ENCODE measurements around the gene PCSK6. TPM values are rescaled to one million over a fixed set of nuclear protein-coding genes. Genes with fewer than 3 reads are reported as not detected.
"Not testable (repeated sequence)": the region's sequence is repeated elsewhere in the genome, so short reads cannot be mapped to it uniquely, and the experiment has no call there.

The PCSK6 gene
- total RNA-seq, 1 donor from 2014 or later = 2.5 TPM

DNA sequence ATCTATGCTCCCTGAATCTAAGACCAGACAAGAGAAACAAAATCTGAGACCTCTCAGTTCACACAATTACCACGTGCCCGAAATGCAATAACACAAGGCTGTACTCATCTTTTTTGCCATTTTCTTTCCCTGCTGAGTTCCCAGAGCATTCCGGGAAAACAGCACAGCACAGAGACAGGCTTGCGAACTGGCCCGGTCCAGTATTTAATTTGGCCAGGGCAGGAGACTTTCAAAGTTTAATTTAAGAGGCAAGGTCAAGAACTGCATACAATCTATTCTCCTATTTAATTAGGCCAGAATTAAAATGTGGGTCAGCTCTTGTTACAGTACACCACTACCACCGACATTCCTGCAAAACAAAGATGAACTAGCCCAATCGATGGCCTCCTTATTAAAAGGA, 107.0 kb downstream of the PCSK6 start:
- no peak for DNase-seq (ENCODE audit: low read depth)

DNA sequence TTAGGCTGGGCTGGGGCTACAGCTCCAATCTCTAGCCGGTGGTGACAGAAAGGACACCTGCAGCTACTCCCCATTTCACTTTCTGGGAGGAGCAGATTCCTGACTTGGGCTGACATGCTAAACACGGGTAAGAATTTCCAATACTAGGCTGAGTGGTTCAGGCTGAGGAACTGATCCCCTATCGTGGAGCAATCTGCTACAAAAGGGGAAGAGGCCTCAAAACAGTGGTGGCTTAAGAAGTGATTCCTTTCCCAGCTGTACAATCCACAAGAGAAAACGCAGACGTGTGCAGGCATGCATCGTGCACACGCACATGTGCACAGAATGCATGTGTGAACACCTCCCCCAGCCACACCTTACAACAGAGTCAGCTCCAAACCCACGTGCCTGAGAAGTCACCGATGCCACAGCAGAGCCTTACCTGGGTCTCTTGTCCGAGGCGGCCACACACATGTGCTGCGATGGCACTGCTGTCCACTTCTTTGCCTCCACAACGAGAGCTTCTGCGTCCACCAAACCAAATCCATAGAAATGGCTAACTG, 107.8 kb downstream of the PCSK6 start:
- no peak for DNase-seq (ENCODE audit: low read depth)

DNA sequence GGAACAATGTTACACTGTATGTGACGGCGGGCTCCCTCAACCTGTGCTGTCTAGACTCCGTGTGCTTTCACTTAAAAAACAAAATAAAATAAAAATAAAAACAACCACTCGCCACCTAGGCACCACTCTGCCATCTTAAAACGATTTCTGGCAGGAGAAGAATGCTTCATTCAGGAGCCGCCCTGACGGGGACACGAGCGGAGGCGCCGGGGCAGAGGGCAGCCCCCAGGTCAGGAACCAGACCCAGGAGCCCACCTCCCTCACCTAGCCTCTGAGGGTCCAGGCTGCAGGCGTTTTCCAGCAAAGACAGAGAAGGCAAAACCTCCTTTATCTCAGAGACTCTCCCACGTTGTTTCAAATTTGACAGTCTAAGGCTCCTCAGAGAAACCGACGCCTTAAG, 109.4 kb downstream of the PCSK6 start:
- no peak for DNase-seq (ENCODE audit: low read depth)

DNA sequence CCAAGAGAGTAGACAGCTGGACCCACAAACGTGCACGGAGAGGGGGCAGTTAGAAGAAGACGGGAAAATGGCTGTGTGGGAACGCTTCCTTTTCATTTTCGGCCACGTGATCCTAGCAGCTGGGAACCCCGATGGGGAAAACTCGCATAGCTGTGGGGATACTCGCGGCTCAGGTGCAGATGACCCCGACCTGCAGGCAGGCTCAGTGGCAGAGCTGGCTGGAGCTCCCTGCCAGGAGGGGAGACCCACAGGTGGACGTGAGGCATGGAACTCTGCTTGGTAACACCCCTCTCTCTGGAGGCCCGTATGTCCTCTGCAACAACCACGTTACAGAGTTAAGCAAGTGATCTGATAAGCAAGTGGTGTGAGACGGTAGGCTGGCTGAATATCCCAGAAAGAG, 109.9 kb downstream of the PCSK6 start:
- no peak for DNase-seq (ENCODE audit: low read depth)

DNA sequence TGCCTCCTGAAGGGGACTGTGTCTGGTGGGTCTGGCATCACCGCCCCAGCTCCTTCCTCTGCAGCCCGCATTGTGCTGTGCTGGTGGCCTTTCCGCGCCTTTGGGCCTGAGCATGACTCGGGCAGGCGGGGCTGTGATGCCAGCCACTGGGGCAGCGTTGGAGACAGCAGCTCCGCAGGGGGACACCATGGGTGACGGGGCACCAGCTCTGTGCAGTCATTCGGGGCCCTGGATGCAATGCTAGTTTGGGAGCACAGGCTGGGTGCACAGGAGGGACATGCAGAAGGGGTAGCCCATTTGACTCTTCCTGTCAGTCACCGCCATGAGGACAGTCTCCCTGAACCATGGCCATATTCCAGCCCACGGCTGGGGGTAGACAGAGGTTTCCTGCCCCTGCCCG, 110.6 kb downstream of the PCSK6 start:
- no peak for DNase-seq (ENCODE audit: low read depth)

DNA sequence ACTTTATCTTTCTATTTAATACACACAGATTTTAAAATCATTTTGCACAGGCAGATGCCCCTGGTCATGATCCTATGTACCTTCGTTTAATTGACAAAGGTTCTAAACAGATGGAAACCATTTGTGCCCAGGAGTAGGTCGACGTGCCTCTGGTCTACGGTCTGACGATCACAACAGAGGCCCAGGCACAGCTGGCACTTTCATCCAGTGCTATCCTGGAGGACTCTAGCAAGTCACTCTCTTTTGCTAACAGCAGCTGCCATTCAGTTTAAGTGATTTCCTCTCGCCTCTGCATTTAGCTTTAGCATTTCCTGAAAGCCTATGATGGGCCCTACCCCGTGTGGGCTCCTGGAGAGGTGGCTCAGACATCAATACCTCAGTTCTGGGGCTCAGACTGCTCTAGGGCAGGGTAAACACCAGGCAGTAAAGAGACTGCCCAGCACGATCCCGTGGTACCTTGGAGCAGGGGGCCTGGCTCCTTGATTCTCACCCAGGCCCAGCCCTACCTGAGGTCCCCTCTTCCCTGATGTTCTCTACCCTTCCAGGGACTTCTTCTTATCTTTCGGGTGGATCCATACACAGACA, 111.2 kb downstream of the PCSK6 start:
- no peak for DNase-seq (ENCODE audit: low read depth)

DNA sequence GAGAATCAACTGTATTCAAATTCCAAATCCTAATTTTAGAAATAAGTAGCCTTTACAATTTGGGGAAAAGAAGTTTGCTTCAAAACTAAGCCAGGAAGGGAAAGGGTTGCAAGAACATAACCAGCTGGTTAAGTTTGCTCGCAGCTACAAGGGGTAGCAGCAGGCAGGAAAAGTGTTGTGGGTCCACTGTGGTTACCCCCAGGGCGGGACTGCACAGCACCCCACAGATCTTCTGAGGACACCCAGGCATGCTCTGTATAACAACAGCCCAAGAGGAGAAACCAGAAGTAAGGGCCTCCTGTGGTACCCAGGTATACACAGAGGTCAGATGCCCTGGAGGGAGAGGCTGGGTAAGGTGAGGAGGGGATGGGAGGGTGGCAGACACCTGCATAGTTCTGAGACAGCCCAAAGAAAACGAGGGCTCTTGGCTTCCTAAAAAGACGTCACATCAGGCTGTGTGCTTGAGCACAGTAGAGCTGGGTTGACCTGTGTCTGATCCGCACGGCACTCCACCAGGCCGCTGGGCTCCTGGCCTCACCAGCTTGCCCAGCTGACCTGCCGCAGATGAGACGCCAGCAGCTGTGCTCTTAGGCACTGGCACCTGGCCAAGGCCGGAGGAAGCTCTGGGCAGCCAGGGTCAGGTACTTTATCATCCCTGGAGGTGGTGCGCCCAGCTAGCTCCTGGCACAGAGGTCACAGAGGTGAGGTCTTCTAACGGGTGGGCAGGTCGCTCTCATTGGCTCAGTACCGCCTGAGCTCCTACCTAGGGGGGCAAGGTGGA, 112.7 kb downstream of the PCSK6 start:
- DNase-seq (ENCODE audit: low read depth) = no peak

DNA sequence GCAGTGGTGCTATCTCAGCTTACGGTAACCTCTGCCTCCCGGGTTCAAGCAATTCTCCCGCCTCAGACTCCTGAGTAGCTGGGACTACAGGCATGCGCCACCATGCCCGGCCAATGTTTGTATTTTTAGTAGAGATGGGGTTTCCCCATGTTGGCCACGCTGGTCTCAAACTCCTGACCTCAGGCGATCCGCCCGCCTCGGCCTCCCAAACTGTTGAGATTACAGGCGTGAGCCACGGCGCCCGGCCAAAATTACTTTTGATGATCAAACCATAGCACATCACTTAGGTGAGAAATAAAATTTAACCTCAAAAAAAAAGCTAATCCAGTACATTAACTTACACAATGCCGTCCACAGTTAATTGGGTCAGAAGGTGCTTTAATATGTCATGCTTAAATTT, 114.5 kb downstream of the PCSK6 start:
- DNase-seq (ENCODE audit: low read depth) = not testable (repeated sequence)

DNA sequence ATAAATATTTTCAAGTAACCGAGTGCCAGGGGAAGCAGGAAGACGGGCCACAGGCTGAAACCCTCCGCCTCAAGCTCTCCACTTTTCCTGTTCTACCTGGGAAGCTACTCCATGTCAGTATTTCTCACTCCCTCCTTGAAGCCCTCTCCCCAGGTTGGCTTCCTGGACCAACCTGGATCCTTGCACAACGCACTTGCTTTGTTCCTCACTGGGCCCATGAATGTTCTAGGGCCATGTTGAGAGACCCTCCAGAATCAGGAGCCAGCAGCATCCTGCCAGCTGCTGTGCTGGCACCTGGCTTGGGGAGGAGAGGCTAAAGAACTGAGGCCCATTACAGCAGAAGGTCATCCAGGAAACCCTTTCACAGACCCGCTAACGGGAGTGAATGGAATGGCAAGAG, 115.2 kb downstream of the PCSK6 start:
- DNase-seq (ENCODE audit: low read depth) = no peak

DNA sequence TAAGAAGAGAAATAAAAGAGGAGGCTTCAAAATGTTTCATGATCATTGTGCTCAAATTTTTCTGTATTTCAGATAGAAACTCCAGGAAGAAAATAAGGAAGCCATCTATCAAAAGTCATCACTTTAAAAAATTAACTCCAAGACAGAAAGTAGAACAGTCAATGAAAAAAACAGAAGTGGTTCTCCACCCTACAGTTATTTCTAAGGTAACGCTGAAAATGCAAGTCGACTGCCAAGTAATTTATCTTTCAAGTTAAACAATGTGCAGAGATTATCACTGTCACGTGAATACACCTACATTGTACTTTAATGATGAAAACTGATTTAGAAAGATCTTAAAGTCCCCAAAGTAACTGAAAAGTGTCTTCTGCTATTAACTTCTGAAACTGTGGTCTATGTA, 115.9 kb downstream of the PCSK6 start:
- DNase-seq (ENCODE audit: low read depth) = no peak

DNA sequence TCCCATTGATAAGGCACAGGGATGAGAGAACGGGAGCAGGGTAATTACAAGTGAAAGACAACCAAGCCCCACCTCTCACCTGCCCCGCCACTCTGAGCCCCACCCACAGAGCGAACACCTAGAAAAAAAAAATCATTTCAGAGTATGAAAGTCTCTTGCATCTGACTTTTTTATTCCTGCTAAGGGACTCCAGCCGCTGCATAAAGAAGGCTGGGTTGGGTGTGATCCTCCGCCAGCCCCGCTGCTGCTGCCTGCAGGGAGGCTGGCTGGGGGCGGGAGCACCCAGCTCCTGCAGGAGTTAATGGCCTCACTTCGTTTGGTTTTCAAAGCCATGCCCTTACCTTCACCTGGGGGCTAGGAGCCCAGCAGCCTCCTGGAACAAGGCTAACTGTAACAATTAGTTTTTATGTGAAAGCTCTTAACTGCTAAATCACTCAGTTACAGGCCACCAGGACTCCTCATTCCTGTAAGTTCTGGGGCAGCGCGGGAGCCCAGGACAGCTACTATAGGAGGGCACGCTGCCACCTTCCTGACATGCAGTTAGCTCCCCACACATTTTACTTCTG, 116.5 kb downstream of the PCSK6 start:
- no peak for DNase-seq (ENCODE audit: low read depth)

DNA sequence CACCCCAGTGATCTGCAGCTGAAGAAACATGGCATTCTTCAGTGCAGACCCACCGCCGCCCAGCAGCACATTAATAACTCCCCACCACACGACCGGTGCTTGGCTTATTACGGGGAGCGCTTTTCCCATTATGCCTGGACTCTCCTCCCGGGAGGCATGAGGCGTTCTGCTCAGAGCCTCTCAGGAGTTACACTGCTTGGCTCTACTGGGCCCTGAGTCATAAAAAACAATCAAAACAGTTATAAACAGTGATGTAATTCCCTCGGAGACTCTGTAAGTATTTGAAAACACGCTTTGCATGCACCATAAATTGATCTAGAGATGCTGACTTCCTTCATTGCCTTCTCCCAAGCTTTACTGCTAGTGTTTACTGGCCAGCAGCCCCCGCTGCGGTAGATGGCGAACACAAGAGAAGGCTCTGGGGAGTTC, 117.3 kb downstream of the PCSK6 start:
- DNase-seq (ENCODE audit: low read depth) = no peak

DNA sequence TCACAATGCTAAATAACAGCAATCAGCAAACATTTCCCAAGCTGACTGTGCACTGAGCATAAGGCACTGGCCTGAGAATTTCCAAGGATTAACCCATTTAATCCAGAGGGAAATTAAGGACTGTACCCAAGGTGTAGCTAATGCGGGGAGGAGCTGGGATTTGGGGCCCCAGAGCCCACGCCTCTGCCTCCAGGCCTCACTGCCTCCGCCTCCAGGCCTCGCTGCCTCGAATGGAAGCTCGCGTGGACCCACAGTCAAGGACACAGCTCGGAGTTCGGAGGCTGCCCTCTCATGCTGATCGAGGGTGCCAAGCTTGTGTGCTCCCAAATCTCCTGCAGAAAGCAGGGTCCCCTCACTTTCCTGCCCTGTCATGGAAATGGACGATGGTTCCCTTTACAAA, 118.0 kb downstream of the PCSK6 start:
- DNase-seq (ENCODE audit: low read depth) = no peak

DNA sequence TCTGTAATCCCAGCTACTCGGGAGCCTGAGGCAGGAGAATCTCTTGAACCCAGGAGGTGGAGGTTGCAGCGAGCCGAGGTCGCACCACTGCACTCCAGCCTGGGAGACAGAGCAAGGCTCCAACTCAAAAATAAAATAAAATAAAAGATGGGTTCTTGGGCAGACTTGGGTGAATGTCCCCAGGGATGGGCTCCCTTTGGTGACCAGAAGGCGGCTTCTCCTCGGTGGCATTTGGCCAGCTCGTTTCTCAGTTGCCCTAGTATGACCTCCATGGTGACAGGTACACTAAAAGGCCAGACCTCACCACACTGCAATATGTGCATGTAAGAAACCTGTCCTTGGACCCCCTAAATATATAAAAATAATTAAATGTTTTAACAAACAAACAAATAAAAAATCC, 118.4 kb downstream of the PCSK6 start:
- DNase-seq (ENCODE audit: low read depth) = no peak

DNA sequence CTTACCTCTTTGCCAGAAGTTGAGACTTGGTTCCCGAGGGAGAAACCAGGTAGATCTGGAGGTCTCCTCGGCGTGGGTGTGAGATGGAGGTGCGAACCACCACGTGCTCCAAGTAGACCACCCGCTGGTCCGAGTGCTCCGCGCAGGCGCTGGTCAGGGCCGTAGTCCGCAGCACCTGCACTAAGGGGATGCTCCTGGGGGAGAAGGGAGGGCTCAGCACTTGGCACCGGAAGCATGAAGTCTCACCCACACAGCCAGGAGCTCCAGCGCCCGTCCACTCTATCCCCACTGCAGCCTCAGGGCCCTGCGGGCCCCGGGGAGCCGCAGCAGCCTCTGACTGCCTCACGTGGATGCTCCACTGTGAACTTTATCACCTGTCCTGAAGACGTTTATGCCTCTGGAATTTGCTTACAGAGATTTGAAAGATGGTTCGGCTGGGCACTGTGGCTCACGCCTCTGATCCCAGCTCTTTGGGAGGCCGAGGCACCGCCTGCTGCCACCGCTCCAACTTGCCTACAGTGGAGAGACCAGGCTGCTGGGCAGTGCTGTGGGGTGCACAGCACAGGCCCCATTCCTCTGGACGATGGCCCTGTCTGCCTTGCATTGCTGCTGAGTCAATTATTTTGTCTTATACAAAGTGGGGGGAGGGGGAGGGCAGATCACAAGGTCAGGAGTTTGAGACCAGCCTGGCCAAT, 119.0 kb downstream of the PCSK6 start:
- no peak for DNase-seq (ENCODE audit: low read depth)

DNA sequence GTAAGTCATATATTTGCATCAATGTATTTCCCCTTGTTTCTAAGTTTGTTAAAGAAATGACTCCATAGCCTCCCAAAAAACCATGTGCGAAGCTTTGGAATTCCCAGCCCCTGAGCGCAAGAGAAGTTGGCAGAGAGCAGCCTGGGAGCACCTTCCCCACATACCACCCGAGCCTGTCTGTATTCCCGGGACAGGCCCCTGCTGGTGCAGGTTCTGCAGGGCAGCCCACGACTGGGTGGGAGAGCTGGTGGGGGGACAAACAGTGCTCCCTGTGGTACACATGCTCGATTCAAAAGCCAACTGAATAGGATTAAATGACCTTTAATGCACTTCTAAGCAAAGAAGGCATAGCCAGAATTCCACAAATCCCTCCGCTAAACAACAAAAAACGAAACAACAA, 119.8 kb downstream of the PCSK6 start:
- DNase-seq (ENCODE audit: low read depth) = no peak

DNA sequence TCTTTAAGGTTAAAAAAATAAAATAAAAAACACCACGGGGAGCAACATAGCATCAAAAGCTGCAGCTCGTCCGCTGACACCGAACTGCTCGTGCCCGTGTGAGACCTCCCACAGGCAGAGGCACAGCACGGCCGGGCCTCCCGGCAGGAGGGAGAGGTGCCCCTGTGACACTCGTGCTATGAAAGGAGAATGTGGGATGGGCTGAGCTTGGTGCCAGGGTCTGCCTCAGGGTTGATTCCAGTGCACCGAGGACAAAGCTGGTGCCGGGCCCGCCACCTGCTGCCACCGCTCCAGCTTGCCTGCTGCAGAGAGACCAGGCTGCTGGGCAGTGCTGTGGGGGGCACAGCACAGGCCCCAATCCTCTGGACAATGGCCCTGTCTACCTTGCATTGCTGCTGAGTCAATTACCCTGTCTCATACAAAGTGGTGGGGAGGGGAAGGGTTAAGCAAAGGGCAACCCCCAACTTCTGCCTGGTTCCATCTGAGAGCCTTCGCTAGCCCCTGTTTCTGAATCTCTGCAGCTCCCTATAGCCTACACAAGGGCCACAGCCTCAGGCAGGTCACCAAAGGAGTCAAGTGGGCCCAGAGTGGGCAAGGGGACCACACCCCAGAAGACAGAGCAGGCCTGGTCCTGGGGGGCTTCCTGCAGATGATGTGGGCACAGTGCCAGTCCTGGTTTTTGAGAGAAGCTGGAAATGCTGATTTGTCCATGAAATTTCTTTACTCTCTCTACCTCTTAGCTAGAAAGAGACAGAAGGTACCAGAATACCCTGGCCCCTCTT, 120.5 kb downstream of the PCSK6 start:
- no peak for DNase-seq (ENCODE audit: low read depth)

DNA sequence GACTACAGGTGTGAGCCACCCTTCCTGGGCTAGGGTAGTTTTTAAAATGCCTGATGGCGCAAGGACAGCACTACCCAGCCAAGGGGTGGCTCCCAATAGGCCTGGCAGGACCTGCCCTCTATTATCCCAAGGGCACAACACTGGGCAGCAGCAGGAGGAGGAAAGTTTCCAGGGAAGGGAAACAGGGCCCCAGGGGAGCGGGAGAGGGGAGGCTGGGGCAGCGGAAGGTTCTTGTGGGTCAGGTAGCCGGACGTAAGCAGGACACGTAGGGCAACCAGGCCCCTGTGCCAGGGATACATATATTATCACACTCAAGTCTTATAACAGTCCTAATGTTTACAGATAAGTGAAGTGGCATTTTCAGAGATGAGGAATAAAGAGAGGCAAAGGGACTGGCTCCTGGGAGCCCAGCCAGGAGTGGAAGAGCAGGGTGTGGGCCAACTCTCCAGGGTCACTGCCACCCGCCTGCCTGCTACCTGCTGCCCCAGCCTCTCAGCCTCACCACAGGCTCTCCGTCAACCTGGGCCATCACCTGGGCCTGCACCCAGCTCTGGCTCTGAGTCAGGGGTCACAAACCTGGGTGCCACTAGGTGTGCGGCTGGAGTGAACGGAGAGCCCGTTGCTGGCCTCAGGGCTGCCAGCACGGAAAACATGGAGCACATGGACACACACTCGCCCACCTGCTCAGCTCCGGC, 121.3 kb downstream of the PCSK6 start:
- no peak for DNase-seq (ENCODE audit: low read depth)

DNA sequence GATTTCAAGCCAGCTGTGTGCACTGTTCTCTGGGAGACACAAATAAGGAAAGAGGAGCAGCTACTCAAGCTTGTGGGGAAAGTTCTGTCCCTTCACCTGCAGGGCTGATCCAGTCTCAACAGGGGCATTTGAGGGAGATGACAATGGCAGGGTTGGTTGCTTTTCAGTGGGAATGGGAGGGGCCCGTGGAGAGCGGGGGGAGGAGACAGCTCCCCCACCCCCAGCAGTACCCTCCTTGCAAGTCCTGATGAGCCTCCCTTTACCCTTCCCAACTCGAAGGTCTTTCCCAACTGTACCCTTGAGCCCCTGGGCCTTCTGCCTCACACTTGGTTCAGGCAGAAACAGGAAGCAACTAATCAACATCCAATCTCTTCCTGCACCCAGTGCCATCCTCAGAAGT, 122.7 kb downstream of the PCSK6 start:
- no peak for DNase-seq (ENCODE audit: low read depth)

DNA sequence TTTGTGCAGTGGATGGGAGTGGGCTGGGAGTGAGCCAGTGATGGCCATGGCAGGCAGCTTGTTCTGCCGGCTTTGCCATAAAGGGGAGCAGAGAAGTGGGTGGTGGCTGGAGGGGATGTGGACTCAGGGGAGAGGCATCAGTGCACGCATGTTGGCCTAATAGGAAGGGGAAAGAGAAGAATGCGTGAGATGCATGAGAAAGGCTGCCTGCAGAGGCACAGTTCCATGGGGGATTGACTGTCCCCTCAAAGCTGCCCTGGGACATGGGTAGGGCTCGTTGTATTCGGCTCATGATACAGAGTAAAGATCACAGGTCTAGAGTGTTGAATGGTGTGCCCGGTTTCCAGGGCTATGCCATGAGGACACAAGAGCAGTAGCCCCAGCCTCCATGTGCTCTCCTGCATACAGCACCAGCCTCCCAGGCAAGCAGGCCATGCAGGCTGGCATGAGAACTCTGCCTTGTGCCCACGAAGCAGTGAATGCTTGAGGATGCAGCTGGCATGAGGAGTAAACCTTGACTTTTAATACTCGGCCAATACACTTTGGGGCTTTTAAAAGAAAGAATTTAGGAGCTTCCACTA, 126.4 kb downstream of the PCSK6 start:
- DNase-seq (ENCODE audit: low read depth) = no peak

Data from myocyte (in vitro differentiated cells).